AG09309 (cell line): Measurements from ENCODE around the gene HJURP.
A peak's percentile ranks its signal among the peaks of the same experiment; 100 is the strongest.

Experiments
- DNase-seq: peaks from one replicate; pipeline ENCODE4 v3.0.0-alpha.2; 2010; ENCODE audit warnings: low read depth
- H3K4me3 ChIP-seq: 2 replicates; pipeline ENCODE4 v1.5.1; 2011; ENCODE audit warnings: mild to moderate bottlenecking, low read depth, low read length, moderate library complexity; ENCODE audit not compliant: control insufficient read depth
- TF ChIP-seq, protein P1 (sequence below): IDR thresholded peaks from 2 replicates; pipeline ENCODE4 v1.5.1; 2011; ENCODE audit warnings: mild to moderate bottlenecking, low read depth, low read length, inconsistent platforms; ENCODE audit not compliant: insufficient read depth, control insufficient read depth; ENCODE audit errors: missing control alignments

The HJURP gene

DNA sequence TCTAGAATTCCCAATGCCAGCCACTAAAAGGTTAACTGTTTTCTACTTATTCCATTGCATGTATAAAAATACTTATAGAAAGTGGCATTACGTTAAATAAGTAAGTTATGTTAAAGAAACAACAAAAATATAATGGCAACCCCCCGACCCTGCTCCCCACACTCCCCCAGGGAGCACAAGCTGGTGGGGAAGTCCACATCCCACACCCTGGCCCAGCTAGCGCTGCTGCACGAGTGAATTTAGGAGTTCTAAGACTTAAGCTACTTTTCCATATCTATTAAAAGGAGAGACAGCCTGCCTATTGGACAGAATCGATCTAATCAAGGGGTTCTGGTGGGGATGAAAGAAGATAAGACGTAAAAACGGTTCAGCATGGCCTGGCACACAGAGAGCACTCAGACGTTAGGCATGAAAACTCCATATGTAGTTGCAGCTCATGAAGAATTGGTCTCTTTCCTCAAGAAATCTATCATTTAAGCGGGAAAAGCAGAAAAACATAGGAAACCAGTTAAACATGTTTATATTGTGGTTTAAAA lies 16.6 kb downstream of the HJURP start:
- no peak for DNase-seq
- TF ChIP-seq, protein P1, sequence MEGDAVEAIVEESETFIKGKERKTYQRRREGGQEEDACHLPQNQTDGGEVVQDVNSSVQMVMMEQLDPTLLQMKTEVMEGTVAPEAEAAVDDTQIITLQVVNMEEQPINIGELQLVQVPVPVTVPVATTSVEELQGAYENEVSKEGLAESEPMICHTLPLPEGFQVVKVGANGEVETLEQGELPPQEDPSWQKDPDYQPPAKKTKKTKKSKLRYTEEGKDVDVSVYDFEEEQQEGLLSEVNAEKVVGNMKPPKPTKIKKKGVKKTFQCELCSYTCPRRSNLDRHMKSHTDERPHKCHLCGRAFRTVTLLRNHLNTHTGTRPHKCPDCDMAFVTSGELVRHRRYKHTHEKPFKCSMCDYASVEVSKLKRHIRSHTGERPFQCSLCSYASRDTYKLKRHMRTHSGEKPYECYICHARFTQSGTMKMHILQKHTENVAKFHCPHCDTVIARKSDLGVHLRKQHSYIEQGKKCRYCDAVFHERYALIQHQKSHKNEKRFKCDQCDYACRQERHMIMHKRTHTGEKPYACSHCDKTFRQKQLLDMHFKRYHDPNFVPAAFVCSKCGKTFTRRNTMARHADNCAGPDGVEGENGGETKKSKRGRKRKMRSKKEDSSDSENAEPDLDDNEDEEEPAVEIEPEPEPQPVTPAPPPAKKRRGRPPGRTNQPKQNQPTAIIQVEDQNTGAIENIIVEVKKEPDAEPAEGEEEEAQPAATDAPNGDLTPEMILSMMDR = no peak
- H3K4me3 ChIP-seq = no peak overlapping the region

DNA sequence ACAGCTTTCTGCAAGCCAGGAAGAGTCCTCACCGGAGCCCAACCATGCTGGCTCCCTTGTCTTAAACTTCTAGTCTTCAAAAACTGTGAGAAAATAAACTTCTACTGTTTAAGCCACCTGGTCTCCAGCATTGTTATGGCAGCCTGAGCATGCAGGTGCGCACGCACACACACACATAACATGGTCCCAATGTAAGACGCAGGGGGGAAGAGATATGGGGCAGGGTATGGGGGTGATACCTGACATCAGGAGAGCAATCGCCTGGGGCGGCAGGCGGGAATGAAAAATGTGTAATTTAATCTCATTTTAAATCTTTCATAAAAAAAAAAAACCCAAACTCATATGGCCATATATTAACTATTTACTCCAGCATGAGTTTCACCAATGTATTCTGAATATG lies 18.0 kb downstream of the HJURP start:
- TF ChIP-seq, protein P1 = no peak
- H3K4me3 ChIP-seq = no peak overlapping the region
- DNase-seq = no peak

DNA sequence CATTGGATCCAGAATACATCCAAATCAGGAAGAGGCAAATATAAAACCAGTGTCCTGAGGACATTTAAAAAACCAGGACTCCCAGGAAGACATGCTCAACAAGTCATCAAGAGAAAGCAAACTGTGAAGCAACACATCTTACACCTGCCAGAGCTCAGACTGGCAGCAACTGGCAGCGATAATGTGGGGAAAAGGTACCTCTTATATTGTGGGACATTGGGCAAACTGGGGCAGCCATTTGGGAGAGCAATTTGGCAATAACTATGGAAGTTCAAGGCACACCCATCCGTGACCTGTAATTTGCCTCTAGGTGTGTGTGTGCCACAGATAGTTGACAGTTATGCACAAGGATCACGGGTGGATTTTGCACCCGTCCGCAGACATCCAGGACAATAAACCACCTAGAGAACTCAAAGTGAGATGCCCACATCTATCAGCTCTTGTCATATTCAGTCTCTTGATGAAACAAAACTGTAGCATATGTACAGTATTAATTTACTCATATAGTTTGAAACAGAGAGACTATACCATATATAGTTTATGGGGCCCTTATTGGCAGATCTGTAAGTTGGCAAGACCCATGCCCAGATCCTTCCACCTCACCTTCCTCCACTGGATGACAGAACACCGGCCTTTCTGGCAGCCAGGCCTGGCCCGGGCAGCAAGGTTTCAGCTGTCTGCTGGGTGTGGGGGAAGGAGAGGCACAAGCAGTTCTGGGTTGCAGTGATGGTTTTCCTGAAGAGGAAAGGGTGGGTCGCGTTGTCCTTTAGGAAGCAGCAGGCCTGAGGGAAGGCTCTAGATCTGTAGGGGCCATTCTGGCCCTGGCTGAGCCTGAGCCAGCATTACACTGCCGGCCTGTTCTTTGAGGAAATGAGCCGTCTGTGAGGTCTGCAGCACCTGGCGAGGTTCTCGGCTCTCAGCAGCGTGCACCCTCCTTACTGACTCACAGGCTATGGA lies 18.8 kb downstream of the HJURP start:
- TF ChIP-seq, protein P1 = no peak
- DNase-seq = no peak
- no peak overlapping the region for H3K4me3 ChIP-seq

DNA sequence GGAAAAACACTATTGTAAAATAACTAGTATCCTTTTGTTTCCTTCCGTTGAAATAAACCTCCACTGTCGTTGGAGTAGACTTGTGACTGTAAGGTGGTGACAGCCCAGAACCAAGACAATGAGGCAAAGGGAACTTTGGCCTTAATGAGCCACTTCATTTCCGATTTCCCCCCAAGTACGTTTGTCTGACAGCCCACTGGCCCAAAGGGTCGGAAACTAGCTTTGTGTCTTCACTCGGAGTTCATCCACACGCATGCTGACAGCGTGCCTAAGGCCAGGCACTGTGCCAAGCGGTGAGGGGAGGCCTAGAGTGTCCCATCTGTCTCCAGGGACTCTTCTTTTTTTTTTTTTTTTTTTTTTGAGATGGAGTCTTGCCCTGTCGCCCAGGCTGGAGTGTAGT lies 21.0 kb downstream of the HJURP start:
- TF ChIP-seq, protein P1 = no peak
- DNase-seq = no peak
- no peak overlapping the region for H3K4me3 ChIP-seq

DNA sequence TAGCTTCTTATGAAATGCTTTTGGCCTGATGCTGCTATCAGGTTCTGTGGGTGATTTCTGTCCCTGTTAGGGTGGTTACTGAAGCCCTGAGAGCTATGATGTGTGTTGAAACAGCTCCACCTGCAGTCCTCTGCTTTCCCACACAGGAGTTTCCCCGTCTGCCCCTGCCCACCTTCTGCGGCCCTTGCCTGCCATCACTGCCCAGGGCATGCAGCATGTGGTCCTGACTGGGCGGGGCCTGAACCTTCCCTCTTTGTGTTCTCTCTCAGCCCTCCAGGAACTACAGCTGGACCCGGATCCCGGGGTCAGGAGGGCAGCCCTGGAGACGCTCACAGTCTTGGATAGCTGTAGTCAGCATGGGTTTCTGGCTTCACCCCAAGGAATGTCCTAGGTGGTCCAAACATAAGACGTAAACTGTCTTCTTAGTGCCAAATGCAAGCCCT lies 21.4 kb downstream of the HJURP start:
- H3K4me3 ChIP-seq = no peak overlapping the region
- DNase-seq = peak; percentile 48
- TF ChIP-seq, protein P1 = peak; percentile 65

DNA sequence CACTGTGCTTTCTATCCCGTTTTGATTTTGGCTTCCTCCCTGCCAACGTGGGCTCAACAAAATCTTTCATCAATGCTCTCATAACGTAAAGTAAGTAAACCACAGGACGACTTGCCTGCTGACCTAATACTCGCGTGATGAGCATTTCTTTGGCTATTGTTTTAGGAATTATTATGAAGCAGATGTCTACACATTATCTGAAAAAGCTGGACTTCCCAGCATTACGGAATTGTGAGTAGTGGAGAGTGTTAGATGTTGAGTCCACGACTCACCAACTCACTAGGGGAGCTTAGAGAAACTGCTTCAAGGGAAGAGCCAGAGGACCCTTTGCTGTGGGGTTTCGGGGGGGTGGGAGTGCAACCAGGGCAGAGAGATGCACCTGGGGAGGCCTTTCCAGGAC lies 21.9 kb downstream of the HJURP start:
- peak; percentile 17 for DNase-seq
- TF ChIP-seq, protein P1 = no peak
- no peak overlapping the region for H3K4me3 ChIP-seq
